ENCODE data around the gene DNAL4.

The DNAL4 gene

DNA sequence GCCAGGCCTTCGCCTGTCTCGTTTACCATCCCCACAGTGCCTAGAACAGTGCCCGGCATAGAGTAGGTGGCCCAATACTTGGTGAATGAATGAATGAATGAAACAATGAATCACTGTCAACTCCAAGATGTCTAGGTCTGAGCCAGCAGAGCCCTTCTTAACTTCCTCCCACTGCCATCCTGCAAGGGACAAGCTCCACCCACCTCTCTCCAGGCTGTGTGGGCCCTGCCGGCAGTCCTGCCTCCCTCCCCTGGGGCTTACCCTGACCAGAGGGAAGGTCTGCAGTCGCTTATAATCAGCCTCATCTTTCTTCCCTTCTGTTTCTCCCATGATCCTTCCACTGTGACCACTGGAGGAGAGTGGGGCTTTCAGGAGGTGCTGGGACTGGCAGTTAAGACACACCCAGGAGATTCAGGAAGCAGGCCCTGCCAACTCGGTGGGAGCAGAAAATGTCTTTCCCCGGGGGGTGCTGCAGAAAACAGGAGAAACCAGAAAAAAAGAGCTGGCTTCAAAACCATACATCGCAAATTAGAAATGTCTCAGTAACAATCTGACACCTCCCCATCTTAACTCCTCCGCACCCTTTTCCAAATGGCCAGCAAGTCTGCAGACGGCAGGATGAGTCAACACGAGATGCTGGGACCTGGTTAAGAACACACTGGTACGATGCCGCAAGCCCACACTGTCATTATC is 11.4 kb downstream of the DNAL4 start:
- Mint-ChIP-seq H3K4me3 (no peak overlapping the region), H3K27me3 (no peaks in the 10 kb centered on the region), H3K4me1 (peaks cover 15% of the 10 kb centered on the region), H3K27ac (peak overlapping the region in 1 of 2 donors; percentile 80), H3K9me3 (no peaks in the 10 kb centered on the region)
- DNase-seq (no peak), ATAC-seq (no peak)

DNA sequence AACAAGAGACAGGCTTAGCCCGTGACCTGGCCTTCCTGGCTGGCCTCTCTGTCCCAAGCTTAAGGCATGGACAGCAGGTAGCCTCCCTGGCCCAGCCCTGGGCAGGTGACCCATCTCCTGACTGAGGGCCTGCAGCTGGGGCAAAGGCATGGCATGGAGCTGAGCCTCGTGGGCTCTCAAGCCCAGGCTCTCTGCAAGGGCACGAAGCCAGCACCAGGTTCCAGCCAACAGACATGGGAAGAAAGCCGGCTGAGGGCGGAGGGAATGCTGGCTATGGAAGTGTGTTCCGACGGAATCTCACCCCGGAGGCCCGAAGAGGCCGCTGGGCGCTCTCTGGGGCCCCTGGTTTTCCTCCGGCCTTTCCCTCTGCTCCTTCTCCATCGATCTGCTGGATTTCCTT is 12.9 kb downstream of the DNAL4 start:
- Mint-ChIP-seq H3K4me1 (peaks cover 20% of the 10 kb centered on the region), H3K27ac (no peak overlapping the region), H3K27me3 (no peaks in the 10 kb centered on the region)

DNA sequence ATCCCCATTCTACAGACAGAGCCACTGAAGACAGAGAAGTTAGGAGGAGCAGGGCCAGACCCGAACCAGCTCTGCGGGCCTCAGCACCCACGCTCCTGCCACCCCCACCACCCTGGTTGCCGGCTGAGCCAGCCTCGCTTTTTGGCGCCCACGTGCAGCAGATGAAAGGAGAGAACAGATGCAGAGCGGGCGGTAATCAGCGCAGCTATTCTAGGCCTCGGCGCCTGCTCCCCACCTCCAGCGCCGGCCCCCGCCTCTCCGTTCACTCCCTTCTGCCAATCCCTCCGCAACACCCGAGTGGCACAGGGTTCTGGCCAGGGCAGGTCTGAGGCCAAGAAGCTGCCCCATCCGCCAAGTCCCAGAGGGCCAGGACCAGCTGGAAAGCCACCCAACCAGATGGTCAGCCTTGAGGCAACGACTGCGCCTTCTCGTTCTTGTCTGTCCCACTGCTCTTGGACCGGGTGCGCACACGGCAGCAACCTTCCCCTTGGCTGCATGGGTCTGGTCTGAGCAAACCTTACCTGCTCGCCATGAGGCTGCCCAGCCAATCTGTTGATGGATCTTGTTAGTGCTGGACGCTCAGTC is 16.8 kb downstream of the DNAL4 start:
- peak overlapping the region in 1 of 2 donors; percentile 21 for H3K27ac Mint-ChIP-seq
- H3K4me1 Mint-ChIP-seq = peaks cover 20% of the 10 kb centered on the region
- ATAC-seq = no peak
- H3K9me3 Mint-ChIP-seq = no peaks in the 10 kb centered on the region
- no peak overlapping the region for H3K4me3 Mint-ChIP-seq
- H3K27me3 Mint-ChIP-seq = no peaks in the 10 kb centered on the region
- DNase-seq = no peak

More for the DNA sequence above, 12.9 kb downstream of the DNAL4 start:
- no peak overlapping the region for H3K4me3 Mint-ChIP-seq
- no peaks in the 10 kb centered on the region for H3K9me3 Mint-ChIP-seq
- DNase-seq (no peak), ATAC-seq (no peak)

DNA sequence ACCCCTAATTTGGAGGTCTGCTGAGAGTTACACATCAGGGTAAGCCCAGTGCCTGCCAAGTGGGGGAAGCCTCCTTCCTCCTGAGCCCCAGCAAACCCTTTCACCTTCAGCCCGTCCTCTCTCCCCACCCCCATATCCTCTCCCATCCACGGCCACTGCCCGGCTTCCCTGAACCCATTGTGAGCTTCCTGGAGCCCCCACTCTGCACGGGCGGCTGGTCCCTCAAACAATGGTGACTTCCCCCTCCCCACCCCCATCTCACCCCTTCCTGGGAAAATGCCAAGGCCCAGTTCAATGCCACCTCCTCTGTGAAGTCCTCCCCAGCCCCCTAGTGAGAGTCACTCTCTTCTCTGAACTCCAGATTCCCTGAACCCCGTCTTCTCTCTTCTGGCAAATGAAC is 17.9 kb downstream of the DNAL4 start:
- peak overlapping the region in 1 of 2 donors; percentile 19 for H3K27ac Mint-ChIP-seq
- DNase-seq = no peak
- no peak overlapping the region for H3K4me3 Mint-ChIP-seq
- no peaks in the 10 kb centered on the region for H3K9me3 Mint-ChIP-seq
- peaks cover 19% of the 10 kb centered on the region for H3K4me1 Mint-ChIP-seq
- H3K27me3 Mint-ChIP-seq = no peaks in the 10 kb centered on the region
- ATAC-seq = no peak

DNA sequence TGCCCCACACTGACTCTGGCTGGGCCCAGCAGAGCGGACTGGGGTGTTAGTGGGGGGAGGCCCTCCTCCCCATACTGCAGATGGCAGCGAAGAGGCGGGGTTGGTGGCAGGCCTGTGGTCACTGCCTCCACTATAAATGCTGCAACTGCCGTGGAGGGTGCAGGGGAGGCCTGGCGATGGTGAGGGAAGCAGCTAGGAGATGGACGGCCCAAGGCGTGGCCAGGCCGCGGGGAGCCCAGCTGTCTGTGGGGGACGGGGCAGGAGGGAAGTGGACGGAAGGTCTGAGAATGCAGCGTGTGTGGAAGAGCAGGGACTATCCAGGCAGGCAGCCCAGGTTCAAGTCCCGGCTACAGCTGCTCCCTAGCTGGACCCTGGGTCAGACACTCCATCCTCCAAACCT is 18.3 kb downstream of the DNAL4 start:
- Mint-ChIP-seq H3K27ac (no peak overlapping the region), H3K4me3 (no peak overlapping the region), H3K4me1 (peaks cover 19% of the 10 kb centered on the region), H3K27me3 (no peaks in the 10 kb centered on the region), H3K9me3 (no peaks in the 10 kb centered on the region)
- no peak for DNase-seq
- ATAC-seq = no peak

DNA sequence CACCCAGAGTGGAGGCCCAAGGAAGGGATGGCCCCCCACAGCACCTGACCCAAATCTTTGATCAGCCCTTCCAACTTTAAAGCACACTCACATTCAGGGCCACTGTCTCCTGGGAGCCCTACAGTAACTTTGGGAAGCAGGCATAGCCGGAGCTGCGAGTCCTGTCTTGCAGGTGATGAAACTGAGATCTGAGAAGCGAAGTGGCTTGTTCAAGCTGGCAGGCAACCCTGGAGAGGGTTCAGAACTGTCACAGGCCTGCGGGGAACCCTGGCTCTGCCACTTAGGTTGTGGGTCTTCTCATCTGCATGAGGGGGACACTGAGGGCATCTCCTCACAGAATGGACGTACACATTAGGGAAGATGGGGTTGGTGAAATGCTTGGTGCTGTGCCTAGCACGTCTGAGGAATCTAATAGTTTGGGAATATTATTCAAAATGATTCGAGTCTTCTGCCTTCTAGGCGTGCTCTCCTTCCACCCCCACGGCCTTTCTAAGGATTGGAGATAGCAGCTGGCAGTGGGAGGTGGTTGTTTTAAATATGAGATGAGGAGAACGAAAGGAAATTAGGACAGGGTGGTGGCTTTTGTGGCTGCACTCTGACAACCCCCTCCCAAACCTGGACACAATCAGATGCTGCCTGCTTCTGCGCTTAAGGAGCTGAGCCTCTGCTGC is 19.3 kb downstream of the DNAL4 start:
- no peak overlapping the region for H3K4me3 Mint-ChIP-seq
- DNase-seq = no peak
- no peaks in the 10 kb centered on the region for H3K27me3 Mint-ChIP-seq
- no peak overlapping the region for H3K27ac Mint-ChIP-seq
- no peaks in the 10 kb centered on the region for H3K9me3 Mint-ChIP-seq
- H3K4me1 Mint-ChIP-seq = peaks cover 19% of the 10 kb centered on the region
- ATAC-seq = no peak

DNA sequence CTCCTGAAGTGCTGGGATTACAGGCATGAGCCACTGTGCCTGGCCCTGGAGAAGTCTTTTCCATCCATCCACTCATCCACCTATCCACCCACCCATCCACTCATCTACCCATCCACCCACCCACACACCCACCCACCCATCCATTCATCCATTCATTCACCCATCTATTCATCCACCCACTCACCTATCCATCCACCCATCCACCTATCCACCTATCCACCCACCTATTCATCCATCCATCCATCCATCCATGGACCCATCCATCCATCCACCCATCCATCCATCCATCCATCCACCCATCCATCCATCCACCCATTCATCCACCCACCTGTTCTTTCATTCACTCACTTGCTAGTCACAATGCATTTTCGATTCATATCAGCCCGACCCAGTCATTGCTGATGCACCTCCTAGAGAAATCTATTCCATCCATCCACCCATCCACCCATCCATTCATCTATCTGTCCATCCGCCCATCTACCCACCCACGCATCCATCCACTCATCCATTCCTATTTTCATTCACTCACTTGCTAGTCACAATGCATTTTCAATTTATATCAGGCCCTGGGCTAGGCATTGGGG is 20.5 kb downstream of the DNAL4 start:
- H3K4me1 Mint-ChIP-seq = peaks cover 26% of the 10 kb centered on the region
- no peak overlapping the region for H3K27ac Mint-ChIP-seq
- ATAC-seq = no peak
- no peak for DNase-seq
- no peaks in the 10 kb centered on the region for H3K9me3 Mint-ChIP-seq
- H3K27me3 Mint-ChIP-seq = no peaks in the 10 kb centered on the region
- no peak overlapping the region for H3K4me3 Mint-ChIP-seq

DNA sequence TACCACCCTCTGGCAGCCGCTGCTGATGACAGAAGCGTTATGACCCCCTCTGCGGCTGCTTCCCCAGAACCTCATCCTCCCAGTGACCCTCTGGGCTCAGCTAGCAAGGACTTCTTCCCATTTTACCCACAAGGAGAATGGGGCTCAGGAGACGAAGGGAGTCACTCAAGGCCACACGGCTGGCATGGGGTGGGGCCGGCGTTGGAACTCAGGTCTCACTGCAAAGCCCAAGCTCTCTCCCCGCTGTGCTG is 21.4 kb downstream of the DNAL4 start:
- Mint-ChIP-seq H3K9me3 (no peaks in the 10 kb centered on the region), H3K4me1 (peaks cover 26% of the 10 kb centered on the region), H3K27me3 (no peaks in the 10 kb centered on the region), H3K27ac (peak overlapping the region in 1 of 2 donors; percentile 72), H3K4me3 (no peak overlapping the region)
- ATAC-seq (no peak), DNase-seq (no peak)

DNA sequence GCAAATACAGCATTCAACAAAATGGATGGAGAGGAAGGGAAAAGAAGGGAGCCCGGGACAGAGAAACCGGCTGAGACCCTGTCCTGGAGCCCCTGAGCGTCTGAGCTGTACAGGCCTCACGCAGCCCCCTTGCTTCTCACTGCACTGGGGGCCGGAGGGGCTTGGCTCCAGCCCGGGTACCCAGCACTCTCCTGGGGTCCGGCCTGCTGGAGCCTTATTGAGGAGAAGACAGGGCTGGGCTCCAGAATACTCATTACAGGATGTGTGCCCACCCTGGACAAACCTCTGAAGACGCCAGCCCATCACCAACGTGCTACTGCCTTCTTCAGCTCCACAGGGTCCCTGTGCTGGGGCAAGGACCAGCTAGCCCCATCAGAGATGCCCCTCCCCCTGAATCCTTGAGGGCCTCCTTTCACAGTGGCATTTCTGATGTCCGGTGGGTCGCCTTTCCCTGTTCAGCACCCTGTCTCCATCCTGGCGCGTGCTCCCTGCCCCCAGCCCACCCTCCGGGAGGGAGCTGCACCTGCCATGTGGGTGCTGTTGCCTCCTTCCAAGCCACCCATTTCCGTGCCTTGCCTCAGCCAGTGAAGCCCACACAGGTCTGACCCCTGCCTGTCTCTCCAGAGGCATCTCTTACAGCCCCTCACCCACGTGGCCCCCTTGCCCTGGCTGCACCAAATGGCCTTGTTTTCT is 23.5 kb downstream of the DNAL4 start:
- Mint-ChIP-seq H3K9me3 (no peaks in the 10 kb centered on the region), H3K27ac (no peak overlapping the region), H3K4me3 (no peak overlapping the region), H3K4me1 (peaks cover 17% of the 10 kb centered on the region), H3K27me3 (no peaks in the 10 kb centered on the region)
- DNase-seq = no peak
- ATAC-seq = no peak

DNA sequence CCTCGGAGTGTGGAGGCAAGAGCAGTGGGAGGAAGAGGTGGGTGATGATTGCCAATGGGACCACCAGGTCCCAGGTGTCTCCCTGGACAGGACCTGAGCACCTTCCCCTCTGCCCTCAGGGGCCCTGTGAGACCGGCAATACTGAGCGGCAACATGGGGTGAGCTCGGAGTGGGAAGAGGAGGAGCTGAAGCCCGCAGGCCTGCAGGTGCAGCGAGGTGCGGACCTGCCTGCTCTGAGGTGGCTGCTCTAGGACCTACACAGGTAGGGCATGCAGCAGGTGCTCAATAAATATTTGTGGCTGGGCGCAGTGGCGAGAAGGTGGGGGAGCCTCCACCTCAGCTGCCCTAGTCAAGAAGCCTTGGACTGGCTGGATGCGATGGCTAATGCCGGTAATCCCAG is 25.9 kb downstream of the DNAL4 start:
- Mint-ChIP-seq H3K27me3 (no peaks in the 10 kb centered on the region), H3K9me3 (no peaks in the 10 kb centered on the region), H3K4me3 (no peak overlapping the region), H3K27ac (no peak overlapping the region), H3K4me1 (peaks cover 7% of the 10 kb centered on the region)
- ATAC-seq = no peak
- no peak for DNase-seq

DNA sequence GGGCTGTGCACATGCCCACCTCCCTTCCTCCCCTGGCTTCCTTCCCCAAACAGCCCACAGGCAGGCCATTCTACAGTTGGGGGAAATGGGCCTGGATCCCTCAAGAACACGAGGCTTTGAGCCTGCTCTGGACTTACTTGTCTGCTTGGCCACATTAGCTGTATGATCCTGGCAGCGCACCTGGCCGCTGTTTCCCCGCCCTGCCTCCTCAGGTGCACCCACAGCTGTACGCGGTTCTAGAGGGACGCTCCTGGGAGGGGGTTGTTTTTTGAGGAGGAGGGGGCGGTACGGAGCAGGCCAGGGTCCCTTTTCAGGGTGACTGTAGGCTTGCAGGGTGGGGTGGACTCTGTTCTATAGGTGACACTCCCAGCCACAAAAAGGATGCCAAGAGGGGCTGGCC is 26.6 kb downstream of the DNAL4 start:
- no peak for DNase-seq
- no peak overlapping the region for H3K4me3 Mint-ChIP-seq
- no peak for ATAC-seq
- no peaks in the 10 kb centered on the region for H3K9me3 Mint-ChIP-seq
- no peaks in the 10 kb centered on the region for H3K27me3 Mint-ChIP-seq
- H3K27ac Mint-ChIP-seq = peak overlapping the region in 1 of 2 donors; percentile 27
- H3K4me1 Mint-ChIP-seq = peaks cover 7% of the 10 kb centered on the region

DNA sequence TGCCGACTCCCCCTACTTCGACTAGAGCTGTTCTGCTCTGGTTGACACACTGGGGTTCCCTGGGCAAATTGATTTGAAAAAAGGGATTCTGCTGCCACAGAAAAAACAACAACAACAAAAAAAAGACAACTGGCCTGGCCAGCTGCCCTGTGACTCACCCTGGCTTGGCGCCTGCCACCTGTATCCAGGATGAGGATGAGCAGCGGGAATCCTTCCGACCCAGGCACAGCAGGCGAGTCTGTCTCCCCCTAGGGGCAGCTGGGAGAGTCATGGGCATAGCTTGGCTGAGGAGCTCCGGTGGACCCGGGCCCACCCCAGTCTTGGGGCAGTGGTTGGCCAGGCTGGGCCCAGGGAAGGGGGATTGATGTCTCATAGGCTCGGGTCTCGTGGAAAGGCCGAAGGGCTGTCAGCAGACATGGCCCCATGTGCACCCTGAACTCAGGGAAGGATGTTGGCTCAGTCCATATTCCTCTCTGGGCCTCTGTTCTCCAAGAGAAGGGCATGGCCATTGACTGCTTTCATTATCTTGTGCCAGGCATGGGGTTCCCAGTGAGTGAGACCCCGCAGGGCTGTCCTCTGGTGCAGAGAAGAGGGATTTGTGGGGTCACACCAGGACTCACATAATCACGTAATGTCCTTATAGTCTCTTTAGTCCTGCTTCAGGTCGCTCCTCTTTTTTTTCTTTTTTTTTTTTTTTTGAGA is 27.7 kb downstream of the DNAL4 start:
- no peak overlapping the region for H3K27ac Mint-ChIP-seq

DNA sequence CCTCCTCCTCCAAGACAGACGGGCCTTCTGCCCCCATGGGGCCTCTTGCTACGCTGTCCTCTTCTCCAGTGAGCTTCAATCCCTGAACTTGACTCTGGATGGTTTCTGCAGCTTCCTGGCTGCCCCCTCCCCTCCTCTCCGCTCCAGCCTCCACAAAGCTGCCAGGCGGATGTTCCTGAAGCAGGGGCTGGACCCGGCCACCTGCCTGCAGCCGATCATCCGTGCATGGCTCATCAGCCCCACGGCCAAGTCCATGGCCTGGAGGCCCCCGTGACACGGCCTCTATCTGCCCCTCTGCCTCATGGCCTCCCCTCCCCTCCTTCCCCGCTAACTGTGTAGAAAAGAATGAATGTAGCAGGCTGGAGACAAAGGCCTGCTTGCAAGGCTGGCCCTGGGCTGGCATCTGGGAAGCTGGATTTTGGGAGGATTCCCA is 31.4 kb downstream of the DNAL4 start:
- no peaks in the 10 kb centered on the region for H3K27me3 Mint-ChIP-seq
- H3K9me3 Mint-ChIP-seq = no peaks in the 10 kb centered on the region
- H3K4me1 Mint-ChIP-seq = peaks cover 26% of the 10 kb centered on the region
- H3K27ac Mint-ChIP-seq = no peak overlapping the region
- no peak overlapping the region for H3K4me3 Mint-ChIP-seq
- ATAC-seq (no peak), DNase-seq (no peak)

More for the DNA sequence above, 27.7 kb downstream of the DNAL4 start:
- Mint-ChIP-seq H3K9me3 (no peaks in the 10 kb centered on the region), H3K4me1 (peaks cover 7% of the 10 kb centered on the region), H3K4me3 (no peak overlapping the region), H3K27me3 (no peaks in the 10 kb centered on the region)
- DNase-seq (peak in 1 of 2 donors; percentile 29), ATAC-seq (peak; percentile 51)

DNA sequence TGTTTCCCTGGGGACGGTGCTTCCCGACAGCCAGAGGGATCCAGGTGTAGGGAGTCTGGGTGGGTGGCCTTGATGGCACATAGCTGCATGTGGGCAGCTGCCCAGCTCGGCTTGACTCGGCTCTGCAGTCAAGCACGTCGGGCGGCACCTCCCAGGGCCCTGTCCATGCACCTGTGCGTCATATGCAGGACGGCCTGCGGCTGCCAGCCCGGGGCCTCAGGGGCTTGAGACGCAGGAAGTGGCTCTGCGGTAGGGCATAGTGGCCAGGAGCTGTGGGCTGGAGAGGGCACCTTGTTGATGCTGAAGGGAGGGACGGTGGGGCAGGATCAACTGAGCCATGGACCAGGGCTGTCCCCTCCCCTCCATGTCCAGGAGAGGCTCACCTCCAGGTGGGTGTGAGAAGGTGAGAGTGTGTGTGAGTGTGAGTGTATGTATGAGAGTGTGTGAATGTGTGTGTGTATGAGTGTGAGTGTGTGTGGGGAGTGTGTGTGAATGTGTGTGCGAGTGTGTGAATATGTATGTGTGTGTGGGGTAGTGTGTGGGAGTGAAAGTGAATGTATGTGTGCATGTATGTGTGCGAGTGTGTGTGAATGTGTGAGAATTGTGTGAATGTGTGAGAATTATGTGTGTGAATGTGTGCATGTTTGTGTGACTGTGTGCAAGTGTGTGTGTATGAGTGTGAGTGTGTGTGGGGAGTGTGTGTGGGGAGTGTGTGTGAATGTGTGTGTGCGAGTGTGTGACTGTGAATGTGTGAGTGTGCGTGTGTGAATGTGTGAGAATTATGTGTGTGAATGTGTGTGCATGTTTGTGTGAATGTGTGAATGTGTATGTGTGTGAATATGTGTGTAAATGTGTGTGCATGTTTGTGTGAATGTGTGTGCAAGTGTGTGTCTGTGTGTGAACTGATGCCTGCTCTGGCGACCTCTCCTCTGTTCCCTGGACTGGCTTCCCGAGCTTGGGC is 32.5 kb downstream of the DNAL4 start:
- DNase-seq (no peak), ATAC-seq (no peak)
- H3K27ac Mint-ChIP-seq = no peak overlapping the region
- no peaks in the 10 kb centered on the region for H3K27me3 Mint-ChIP-seq
- H3K9me3 Mint-ChIP-seq = no peaks in the 10 kb centered on the region
- H3K4me3 Mint-ChIP-seq = no peak overlapping the region
- H3K4me1 Mint-ChIP-seq = peaks cover 37% of the 10 kb centered on the region

All from stimulated activated naive CD8-positive, alpha-beta T cell treated with anti-CD3 and anti-CD28 coated beads, Interleukin-15, amount 100 ng/mL, for 72 hours (primary cell).